HepG2 (cell line): Measurements from ENCODE around the gene CTRL. TPM values are rescaled to one million over a fixed set of nuclear protein-coding genes. Genes with fewer than 3 reads are reported as not detected.

Source experiments
- polyA plus RNA-seq, 8 experiments: library from polyadenylated mRNA; depleted of rRNA in 3 of 8; stranded (reverse) in 7 of 8; unstranded in 1 of 8; fragments of >200 nt; fragmentation: Illumina TruSeq in 4 of 8; extraction: Trizol in 4 of 8; gene quantifications; 2 replicates each; pipeline versions ENCODE4 v1.2.1 to v1.2.3, GENCODE V29; 2011 to 2016; ENCODE audit warnings: low read depth in 4 of 8, missing spikeins in 1 of 8, mixed read lengths in 1 of 8; ENCODE audit not compliant: insufficient read depth in 1 of 8
- small RNA-seq, 3 experiments: library from RNA; depleted of rRNA; stranded (forward); fragments of <200 nt; gene quantifications; one replicate each; pipeline ENCODE3, GENCODE V24; 2012; ENCODE audit warnings: low read depth in 2 of 3, low replicate concordance in 1 of 3; ENCODE audit not compliant: insufficient read length in 3 of 3, insufficient read depth in 2 of 3
- total RNA-seq, 5 experiments: library from RNA; depleted of rRNA; stranded (reverse); fragments of >200 nt; fragmentation: Illumina TruSeq; extraction: Trizol; gene quantifications; 2 replicates each; pipeline ENCODE4 v1.2.3, GENCODE V29; 2016; ENCODE audit warnings: low read depth in 1 of 5

The CTRL gene
- total and polyA plus RNA-seq, 2 of the 13 experiments (the other 11 are each of a cell fraction or from before 2014, with no cell fraction given): 1.9 to 2.7 TPM

Small RNAs within 50 kb of the gene (small RNA-seq; reads per million reads assigned to genes)
- 0 reads per million in 3 experiments for gene NRN1L

Other genes starting within 250 kb of the CTRL start
- 17.2 and 17.6 TPM in 2 replicates for gene GFOD2, start 212.5 kb downstream of the CTRL start, total RNA-seq (2016; rRNA removed; fragmentation: Illumina TruSeq; extraction: Trizol)
- 11.1 and 12.8 TPM in 2 replicates for gene GFOD2, start 212.5 kb downstream of the CTRL start, polyA plus RNA-seq (2011; rRNA removed)
- 8.5 and 9.2 TPM in 2 replicates for gene RANBP10, start 125.3 kb downstream of the CTRL start, total RNA-seq (2016; rRNA removed; fragmentation: Illumina TruSeq; extraction: Trizol)
- 22.7 and 24.5 TPM in 2 replicates for gene RANBP10, start 125.3 kb downstream of the CTRL start, polyA plus RNA-seq (2011; rRNA removed)
- gene TSNAXIP1, start 125.0 kb downstream of the CTRL start, total RNA-seq (2016; rRNA removed; fragmentation: Illumina TruSeq; extraction: Trizol): 0.10 and 0.86 TPM in 2 replicates
- 0.37 and 0.61 TPM in 2 replicates for gene TSNAXIP1, start 125.0 kb downstream of the CTRL start, polyA plus RNA-seq (2011; rRNA removed)
- 53.4 and 53.8 TPM in 2 replicates for gene THAP11, start 89.5 kb downstream of the CTRL start, total RNA-seq (2016; rRNA removed; fragmentation: Illumina TruSeq; extraction: Trizol)
- gene THAP11, start 89.5 kb downstream of the CTRL start, polyA plus RNA-seq (2011; rRNA removed): 44.2 and 45.5 TPM in 2 replicates
- gene NUTF2, start 84.9 kb downstream of the CTRL start, total RNA-seq (2016; rRNA removed; fragmentation: Illumina TruSeq; extraction: Trizol): 214 and 224 TPM in 2 replicates
- gene NUTF2, start 84.9 kb downstream of the CTRL start, polyA plus RNA-seq (2011; rRNA removed): 168 and 198 TPM in 2 replicates
- 24.8 and 43.3 TPM in 2 replicates for gene CENPT, start 84.2 kb downstream of the CTRL start, total RNA-seq (2016; rRNA removed; fragmentation: Illumina TruSeq; extraction: Trizol)
- gene CENPT, start 84.2 kb downstream of the CTRL start, polyA plus RNA-seq (2011; rRNA removed): 40.9 and 51.3 TPM in 2 replicates
- 53.4 and 59.1 TPM in 2 replicates for gene EDC4, start 58.8 kb downstream of the CTRL start, total RNA-seq (2016; rRNA removed; fragmentation: Illumina TruSeq; extraction: Trizol)
- 51.4 and 65.8 TPM in 2 replicates for gene EDC4, start 58.8 kb downstream of the CTRL start, polyA plus RNA-seq (2011; rRNA removed)
- gene NRN1L, start 47.0 kb downstream of the CTRL start, total RNA-seq (2016; rRNA removed; fragmentation: Illumina TruSeq; extraction: Trizol): 0.53 TPM in 1 of 2 replicates, not detected in the other
- 1.2 and 1.3 TPM in 2 replicates for gene NRN1L, start 47.0 kb downstream of the CTRL start, polyA plus RNA-seq (2011; rRNA removed)
- gene PSKH1, start 38.6 kb downstream of the CTRL start, total RNA-seq (2016; rRNA removed; fragmentation: Illumina TruSeq; extraction: Trizol): 8.4 and 12.9 TPM in 2 replicates
- 19.1 and 45.7 TPM in 2 replicates for gene PSKH1, start 38.6 kb downstream of the CTRL start, polyA plus RNA-seq (2011; rRNA removed)
- 65.9 and 71.3 TPM in 2 replicates for gene PSMB10, start 5.0 kb upstream of the CTRL start, total RNA-seq (2016; rRNA removed; fragmentation: Illumina TruSeq; extraction: Trizol)
- gene PSMB10, start 5.0 kb upstream of the CTRL start, polyA plus RNA-seq (2011; rRNA removed): 12.7 and 17.8 TPM in 2 replicates
- gene LCAT, start 12.3 kb upstream of the CTRL start, total RNA-seq (2016; rRNA removed; fragmentation: Illumina TruSeq; extraction: Trizol): 13.2 and 36.1 TPM in 2 replicates
- 38.9 and 46.0 TPM in 2 replicates for gene LCAT, start 12.3 kb upstream of the CTRL start, polyA plus RNA-seq (2011; rRNA removed)
- gene SLC12A4, start 36.8 kb upstream of the CTRL start, total RNA-seq (2016; rRNA removed; fragmentation: Illumina TruSeq; extraction: Trizol): 23.1 and 65.1 TPM in 2 replicates
- 84.3 and 134 TPM in 2 replicates for gene SLC12A4, start 36.8 kb upstream of the CTRL start, polyA plus RNA-seq (2011; rRNA removed)
- gene DPEP3, start 48.6 kb upstream of the CTRL start, total RNA-seq (2016; rRNA removed; fragmentation: Illumina TruSeq; extraction: Trizol): not detected in 2 replicates
- not detected in 2 replicates for gene DPEP3, start 48.6 kb upstream of the CTRL start, polyA plus RNA-seq (2011; rRNA removed)
- gene DPEP2, start 67.6 kb upstream of the CTRL start, total RNA-seq (2016; rRNA removed; fragmentation: Illumina TruSeq; extraction: Trizol): not detected in 2 replicates
- gene DPEP2, start 67.6 kb upstream of the CTRL start, polyA plus RNA-seq (2011; rRNA removed): 0.18 and 0.26 TPM in 2 replicates
- not detected in 2 replicates for gene DPEP2NB, start 84.0 kb upstream of the CTRL start, total RNA-seq (2016; rRNA removed; fragmentation: Illumina TruSeq; extraction: Trizol)
- gene DPEP2NB, start 84.0 kb upstream of the CTRL start, polyA plus RNA-seq (2011; rRNA removed): not detected in 2 replicates
- gene DDX28, start 91.4 kb upstream of the CTRL start, total RNA-seq (2016; rRNA removed; fragmentation: Illumina TruSeq; extraction: Trizol): 16.4 and 18.4 TPM in 2 replicates
- 13.6 and 14.1 TPM in 2 replicates for gene DDX28, start 91.4 kb upstream of the CTRL start, polyA plus RNA-seq (2011; rRNA removed)
- gene DUS2, start 91.4 kb upstream of the CTRL start, total RNA-seq (2016; rRNA removed; fragmentation: Illumina TruSeq; extraction: Trizol): 25.1 and 25.9 TPM in 2 replicates
- gene DUS2, start 91.4 kb upstream of the CTRL start, polyA plus RNA-seq (2011; rRNA removed): 17.8 and 22.6 TPM in 2 replicates
- gene NFATC3, start 153.5 kb upstream of the CTRL start, total RNA-seq (2016; rRNA removed; fragmentation: Illumina TruSeq; extraction: Trizol): 52.6 and 63.2 TPM in 2 replicates
- gene NFATC3, start 153.5 kb upstream of the CTRL start, polyA plus RNA-seq (2011; rRNA removed): 52.7 and 62.7 TPM in 2 replicates